ENCODE results near the gene POLD1.

DNA sequence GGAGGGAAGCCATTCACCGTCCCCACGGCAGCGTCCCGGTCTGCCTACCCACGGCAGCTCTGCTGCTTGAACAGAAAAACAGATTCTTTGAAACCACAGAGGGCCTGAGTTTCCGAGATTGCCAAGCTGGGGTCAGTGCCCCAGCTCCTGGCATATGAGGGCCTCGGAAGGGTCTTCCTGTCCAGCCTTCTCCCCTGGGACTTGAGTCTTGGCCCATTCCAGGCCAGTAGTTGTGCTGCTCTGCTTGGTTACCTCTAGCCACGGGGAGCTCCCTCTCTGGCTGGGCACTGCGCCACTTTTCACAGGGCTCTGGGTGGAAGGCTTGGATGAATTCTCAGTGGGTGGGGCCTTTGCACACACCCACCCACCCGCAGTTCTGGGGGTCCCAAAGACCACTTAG, 26.0 kb downstream of the POLD1 start:
- TF ChIP-seq JUN (CRISPR knock-in tag; IDR thresholded peaks at IDR 0.05) (no peak), ZNF274 (CRISPR knock-in tag; IDR thresholded peaks at IDR 0.05) (no peak), SYNCRIP (IDR thresholded peaks at IDR 0.05; ENCODE audit: insufficient read depth, low read depth, low read length) (no peak), TAF1 (CRISPR knock-in tag; IDR thresholded peaks at IDR 0.05) (no peak), ARNT (IDR thresholded peaks at IDR 0.05) (no peak), ZNF510 (CRISPR knock-in tag; IDR thresholded peaks at IDR 0.05; ENCODE audit: low read depth) (no peak), KDM5A (IDR thresholded peaks at IDR 0.05; ENCODE audit: borderline replicate concordance, low read length) (no peak), CBX1 (IDR thresholded peaks at IDR 0.05; ENCODE audit: low read depth) (no peak)
- TF ChIP-seq, protein P1, sequence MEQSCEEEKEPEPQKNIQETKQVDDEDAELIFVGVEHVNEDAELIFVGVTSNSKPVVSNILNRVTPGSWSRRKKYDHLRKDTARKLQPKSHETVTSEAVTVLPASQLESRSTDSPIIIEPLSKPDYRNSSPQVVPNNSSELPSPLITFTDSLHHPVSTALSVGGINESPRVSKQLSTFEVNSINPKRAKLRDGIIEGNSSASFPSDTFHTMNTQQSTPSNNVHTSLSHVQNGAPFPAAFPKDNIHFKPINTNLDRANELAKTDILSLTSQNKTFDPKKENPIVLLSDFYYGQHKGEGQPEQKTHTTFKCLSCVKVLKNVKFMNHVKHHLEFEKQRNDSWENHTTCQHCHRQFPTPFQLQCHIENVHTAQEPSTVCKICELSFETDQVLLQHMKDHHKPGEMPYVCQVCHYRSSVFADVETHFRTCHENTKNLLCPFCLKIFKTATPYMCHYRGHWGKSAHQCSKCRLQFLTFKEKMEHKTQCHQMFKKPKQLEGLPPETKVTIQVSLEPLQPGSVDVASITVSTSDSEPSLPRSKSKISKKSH (CRISPR knock-in tag; IDR thresholded peaks at IDR 0.05; ENCODE audit: borderline replicate concordance): no peak

Measured in HepG2 (cell line).